Lower leg skin (tissue), 4 donors: ENCODE measurements around the gene GRN. TPM values are rescaled to one million over a fixed set of nuclear protein-coding genes. Genes with fewer than 3 reads are reported as not detected.
A peak's percentile ranks its signal among the peaks of the same experiment; 100 is the strongest.

Experiments
- DNase-seq, 2 donors: peaks; one replicate each; pipeline ENCODE4 v3.0.0-alpha.2; 2019; ENCODE audit warnings: low spot score in 2 of 2
- H3K4me3 ChIP-seq: fragments of 200-600 bp; sonication (generic); 2 replicates; pipeline ENCODE4 v1.5.1; 2017; ENCODE audit warnings: mild to moderate bottlenecking, low read depth; ENCODE audit not compliant: poor library complexity, severe bottlenecking
- POLR2A ChIP-seq, 2 donors: fragments of 450-650 bp; IDR thresholded peaks; one replicate each; pipeline ENCODE4 v1.6.1; 2016 to 2017; ENCODE audit warnings: antibody characterized with exemption in 2 of 2, mild to moderate bottlenecking in 1 of 2, moderate library complexity in 1 of 2
- WGBS, 2 donors: methylation state at CpG; one replicate each; pipeline ENCODE4 v1.1.5; 2018; 5-methylcytosine and 5-hydroxymethylcytosine counted together
- intact Hi-C: fragments of 100-400 bp; cut with DNase I; formaldehyde crosslinking; loops from one replicate; pipeline ENCODE4 v1.15.0; 2023; ENCODE audit warnings: low total_unique reads
- total RNA-seq, 4 donors: library from RNA; depleted of rRNA; stranded (reverse); fragments of >200 nt; gene quantifications; one replicate each; pipeline ENCODE4 v1.1.0, GENCODE V29; 2016
- TF ChIP-seq, protein P1 (sequence below), 3 donors: fragments of 450-650 bp; IDR thresholded peaks; one replicate each; pipeline ENCODE4 v1.5.1; 2016; ENCODE audit warnings: antibody characterized with exemption in 3 of 3, mild to moderate bottlenecking in 3 of 3, moderate library complexity in 2 of 3

GRN gene
- total RNA-seq, 4 donors from 2014 or later, result 272 to 295 (median 283) TPM

DNA sequence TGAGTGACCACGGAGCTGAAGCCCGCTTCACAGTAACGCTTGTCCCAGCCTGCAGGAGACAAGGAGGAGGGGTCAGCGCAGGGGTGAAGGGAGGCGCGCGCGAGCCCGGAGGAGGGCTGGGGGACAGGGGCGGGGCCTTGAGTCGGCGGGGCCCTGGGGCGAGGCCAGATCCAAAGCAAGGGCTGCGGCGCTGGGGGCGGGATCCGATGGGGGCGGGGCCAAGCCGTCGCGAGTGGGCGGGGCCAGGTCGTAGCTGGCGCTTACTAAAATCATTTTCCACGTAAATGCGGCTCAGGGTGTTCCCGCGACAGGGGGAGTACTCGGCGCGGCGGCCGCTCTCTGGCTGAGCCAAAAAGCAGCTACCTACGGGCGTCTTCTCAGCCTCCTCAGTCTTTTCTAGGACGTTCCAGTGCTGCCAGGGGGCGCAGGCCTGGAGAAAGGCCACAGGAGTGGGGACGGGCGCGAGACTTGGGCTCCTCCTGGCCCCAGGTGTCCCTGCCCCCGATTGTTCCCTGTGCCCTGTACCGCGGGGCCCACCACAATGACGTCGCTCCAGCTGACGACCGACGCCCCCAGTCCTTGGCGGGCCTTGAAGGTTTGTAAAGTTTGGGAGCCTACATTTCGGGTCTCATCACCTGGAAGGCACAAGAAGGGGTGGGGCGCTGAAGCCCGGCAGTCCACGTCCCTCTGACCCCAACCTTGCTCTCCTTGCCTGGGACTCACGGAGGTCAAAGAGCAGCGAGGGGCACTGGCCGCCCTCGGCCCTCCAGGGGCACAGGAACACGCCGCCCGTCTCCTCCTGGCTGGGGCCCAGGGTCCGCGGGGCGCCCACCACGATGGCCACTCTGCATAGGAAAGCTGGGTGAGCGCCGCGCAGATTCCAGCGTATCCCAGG is 40.4 kb downstream of the GRN start:
- no peak for TF ChIP-seq POLR2A (IDR thresholded peaks at IDR 0.05)
- TF ChIP-seq, protein P1, sequence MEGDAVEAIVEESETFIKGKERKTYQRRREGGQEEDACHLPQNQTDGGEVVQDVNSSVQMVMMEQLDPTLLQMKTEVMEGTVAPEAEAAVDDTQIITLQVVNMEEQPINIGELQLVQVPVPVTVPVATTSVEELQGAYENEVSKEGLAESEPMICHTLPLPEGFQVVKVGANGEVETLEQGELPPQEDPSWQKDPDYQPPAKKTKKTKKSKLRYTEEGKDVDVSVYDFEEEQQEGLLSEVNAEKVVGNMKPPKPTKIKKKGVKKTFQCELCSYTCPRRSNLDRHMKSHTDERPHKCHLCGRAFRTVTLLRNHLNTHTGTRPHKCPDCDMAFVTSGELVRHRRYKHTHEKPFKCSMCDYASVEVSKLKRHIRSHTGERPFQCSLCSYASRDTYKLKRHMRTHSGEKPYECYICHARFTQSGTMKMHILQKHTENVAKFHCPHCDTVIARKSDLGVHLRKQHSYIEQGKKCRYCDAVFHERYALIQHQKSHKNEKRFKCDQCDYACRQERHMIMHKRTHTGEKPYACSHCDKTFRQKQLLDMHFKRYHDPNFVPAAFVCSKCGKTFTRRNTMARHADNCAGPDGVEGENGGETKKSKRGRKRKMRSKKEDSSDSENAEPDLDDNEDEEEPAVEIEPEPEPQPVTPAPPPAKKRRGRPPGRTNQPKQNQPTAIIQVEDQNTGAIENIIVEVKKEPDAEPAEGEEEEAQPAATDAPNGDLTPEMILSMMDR (IDR thresholded peaks at IDR 0.05), result no peak
- peak overlapping the region; percentile 6 for H3K4me3 ChIP-seq
- DNase-seq, result peak; percentile 52 to 94
- intact Hi-C loops, result no loop called here
- 2 to 3% methylated on average over 52 to 54 of the region's 68 CpGs for WGBS, 2 donors

DNA sequence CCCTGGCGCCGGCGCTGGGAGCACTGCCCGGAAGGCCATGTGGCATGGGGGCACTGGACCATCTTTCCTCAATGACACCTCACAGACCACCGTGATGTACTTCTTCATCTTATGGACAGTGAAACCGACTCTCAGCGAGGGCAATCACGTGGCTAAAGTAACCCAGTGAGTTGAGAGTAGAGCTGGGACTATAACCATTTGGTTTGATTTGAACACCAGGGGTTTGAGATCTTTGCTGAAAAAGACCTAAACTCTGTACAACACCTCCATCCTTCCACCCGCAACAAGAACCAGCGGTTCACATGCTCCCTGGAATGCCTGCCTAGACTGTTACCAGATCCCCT is 41.1 kb downstream of the GRN start:
- no peak overlapping the region for H3K4me3 ChIP-seq
- WGBS, 2 donors, result 29 to 37% methylated on average over 10 of the region's 10 CpGs
- intact Hi-C loops, result no loop called here
- peak in 1 of 2 donors; percentile 28 for DNase-seq
- TF ChIP-seq, protein P1 (IDR thresholded peaks at IDR 0.05), result no peak
- TF ChIP-seq POLR2A (IDR thresholded peaks at IDR 0.05), result no peak

DNA sequence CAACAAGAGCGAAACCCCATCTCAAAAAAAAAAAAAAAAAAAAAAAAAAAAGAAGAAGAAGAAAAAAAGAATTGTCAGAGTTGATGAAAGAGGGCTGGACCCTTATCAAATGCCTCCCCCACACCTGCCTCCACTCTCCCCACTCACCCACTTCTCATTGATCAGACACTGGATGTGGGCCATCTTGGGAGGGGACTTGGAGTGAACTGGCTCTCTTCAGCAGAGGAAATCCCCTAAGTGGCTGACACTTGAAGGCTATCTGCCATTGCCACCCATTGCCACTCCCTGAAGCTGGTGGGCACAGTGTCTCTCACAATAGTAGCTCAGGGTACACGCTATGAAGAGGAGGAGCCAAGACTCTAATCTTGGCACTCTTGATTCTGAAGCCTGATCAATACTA is 42.7 kb downstream of the GRN start:
- intact Hi-C loops, result no loop called here
- 78 to 80% methylated on average over 2 of the region's 2 CpGs for WGBS, 2 donors
- no peak for TF ChIP-seq POLR2A (IDR thresholded peaks at IDR 0.05)
- TF ChIP-seq, protein P1 (IDR thresholded peaks at IDR 0.05), result no peak
- H3K4me3 ChIP-seq, result no peak overlapping the region
- DNase-seq, result peak in 1 of 2 donors; percentile 37

DNA sequence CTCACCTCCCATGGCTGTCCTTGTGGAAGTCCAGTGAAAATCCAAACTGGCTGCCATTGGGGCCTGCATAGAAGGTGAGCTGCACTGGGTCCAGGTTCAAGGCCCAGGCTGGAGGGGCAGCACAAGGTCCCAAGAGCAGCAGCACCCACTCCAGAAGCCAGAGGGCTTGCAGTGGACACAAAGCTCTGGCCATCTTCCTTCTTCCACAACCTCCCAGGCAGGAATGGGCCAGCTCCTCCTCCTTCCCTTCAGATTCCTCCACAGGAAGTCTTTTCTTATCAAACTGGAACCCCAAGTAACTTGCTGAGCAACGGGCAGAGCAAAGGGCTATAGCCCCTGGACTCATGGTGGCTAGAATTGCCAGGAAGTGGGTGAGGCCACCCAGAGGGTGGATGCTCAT is 44.2 kb downstream of the GRN start, which contains the start of gene ITGA2B:
Gene ITGA2B, minus strand, starts transcription at position 369 of the 400 bp plus-strand sequence. Its CDS starts 176 bp downstream, at position 193.
- WGBS, 2 donors, result 31 to 50% methylated on average over 1 of the region's 1 CpG
- TF ChIP-seq, protein P1 (IDR thresholded peaks at IDR 0.05), result no peak
- TF ChIP-seq POLR2A (IDR thresholded peaks at IDR 0.05), result no peak
- intact Hi-C loops, result no loop called here
- H3K4me3 ChIP-seq, result no peak within 1 kb of the TSS
- DNase-seq, result peak in 1 of 2 donors; percentile 62

DNA sequence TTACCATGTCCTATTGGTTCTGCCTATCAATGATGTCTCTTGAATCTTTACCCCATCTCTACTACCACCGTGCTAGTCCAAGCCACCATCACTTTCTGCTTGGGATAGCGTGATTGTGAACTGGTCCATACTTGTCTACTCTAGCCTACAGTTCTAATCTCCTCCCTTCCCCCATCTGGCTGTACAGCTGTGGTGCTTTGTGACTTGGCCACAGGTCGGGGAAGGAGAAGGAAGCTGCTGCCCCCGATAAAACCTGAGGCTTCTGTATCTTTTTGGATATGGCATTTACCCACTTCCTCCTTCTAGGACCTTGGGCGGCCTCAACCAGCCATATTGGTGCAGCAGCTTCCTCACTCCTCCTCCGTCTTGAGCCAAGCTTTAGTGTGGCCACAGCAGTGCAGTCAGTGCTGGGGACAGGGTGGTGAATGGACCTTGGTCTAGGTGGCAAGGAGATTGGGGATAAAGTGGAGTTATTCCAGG is 44.7 kb downstream of the GRN start:
- intact Hi-C loops, result no loop called here
- WGBS, 2 donors, result 62 to 77% methylated on average over 6 of the region's 6 CpGs
- TF ChIP-seq, protein P1 (IDR thresholded peaks at IDR 0.05), result no peak
- TF ChIP-seq POLR2A (IDR thresholded peaks at IDR 0.05), result no peak
- DNase-seq, result no peak
- no peak overlapping the region for H3K4me3 ChIP-seq
